ENCODE results near the gene SUFU.

Gene SUFU

DNA sequence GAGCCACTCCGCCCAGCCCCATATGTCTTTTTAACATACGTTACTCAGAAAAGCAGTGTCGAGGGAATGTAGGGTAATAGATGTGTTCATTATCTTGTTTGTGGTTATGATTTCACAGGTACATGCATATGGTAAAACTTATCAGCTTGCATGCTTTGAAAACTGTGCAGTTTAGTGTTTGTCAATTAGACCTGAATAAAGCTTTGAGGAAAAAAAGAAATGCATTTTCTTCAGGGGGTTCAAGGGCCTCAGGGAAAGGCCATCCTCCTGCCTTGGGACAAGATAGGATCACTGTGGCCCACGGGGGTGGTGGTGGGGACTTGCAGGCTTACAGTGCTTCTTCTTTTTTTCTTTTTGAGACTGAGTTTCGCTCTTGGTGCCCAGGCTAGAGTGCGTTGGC, 36.5 kb upstream of the SUFU start:
- TF ChIP-seq, protein P1, sequence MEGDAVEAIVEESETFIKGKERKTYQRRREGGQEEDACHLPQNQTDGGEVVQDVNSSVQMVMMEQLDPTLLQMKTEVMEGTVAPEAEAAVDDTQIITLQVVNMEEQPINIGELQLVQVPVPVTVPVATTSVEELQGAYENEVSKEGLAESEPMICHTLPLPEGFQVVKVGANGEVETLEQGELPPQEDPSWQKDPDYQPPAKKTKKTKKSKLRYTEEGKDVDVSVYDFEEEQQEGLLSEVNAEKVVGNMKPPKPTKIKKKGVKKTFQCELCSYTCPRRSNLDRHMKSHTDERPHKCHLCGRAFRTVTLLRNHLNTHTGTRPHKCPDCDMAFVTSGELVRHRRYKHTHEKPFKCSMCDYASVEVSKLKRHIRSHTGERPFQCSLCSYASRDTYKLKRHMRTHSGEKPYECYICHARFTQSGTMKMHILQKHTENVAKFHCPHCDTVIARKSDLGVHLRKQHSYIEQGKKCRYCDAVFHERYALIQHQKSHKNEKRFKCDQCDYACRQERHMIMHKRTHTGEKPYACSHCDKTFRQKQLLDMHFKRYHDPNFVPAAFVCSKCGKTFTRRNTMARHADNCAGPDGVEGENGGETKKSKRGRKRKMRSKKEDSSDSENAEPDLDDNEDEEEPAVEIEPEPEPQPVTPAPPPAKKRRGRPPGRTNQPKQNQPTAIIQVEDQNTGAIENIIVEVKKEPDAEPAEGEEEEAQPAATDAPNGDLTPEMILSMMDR (IDR thresholded peaks at IDR 0.05; ENCODE audit: insufficient read depth, low read length, poor library complexity, severe bottlenecking): no peak
- Histone ChIP-seq H3K4me3 (replicated peaks; ENCODE audit: low read depth, low read length) (no peak overlapping the region), H3K27me3 (replicated peaks; ENCODE audit: control insufficient read depth, insufficient read depth, low read length) (no peaks in the 10 kb centered on the region), H3K36me3 (ENCODE audit: control insufficient read depth, insufficient read depth, low read length) (no peaks in the 10 kb centered on the region; the same call in 1 of the 2 replicates)
- DNase-seq (ENCODE audit: extremely low read depth, insufficient read length): no peak

DNA sequence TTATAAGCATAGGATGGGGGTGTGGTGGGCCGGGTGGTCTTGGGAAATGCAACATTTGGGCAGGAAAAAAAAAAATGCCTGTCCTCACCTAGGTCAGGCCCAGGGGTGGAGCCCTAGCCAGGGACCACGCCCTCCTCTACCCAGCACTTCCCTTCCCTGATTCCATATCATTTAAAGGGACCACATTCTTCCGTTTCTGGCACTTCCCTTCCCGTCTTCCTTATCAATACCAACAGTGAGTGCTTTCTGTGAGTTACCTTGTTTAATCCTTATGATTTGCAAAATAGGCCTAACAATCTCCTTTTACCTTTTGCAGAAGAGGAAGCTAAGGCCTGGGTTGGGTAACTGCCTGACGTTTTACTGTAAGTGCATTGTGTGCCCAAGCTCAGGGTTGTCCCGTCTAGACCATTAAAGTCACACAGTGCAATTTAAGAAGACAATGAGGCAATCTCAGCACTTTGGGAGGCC, 35.8 kb upstream of the SUFU start:
- Histone ChIP-seq H3K27me3 (replicated peaks; ENCODE audit: control insufficient read depth, insufficient read depth, low read length) (no peaks in the 10 kb centered on the region), H3K36me3 (ENCODE audit: control insufficient read depth, insufficient read depth, low read length) (no peaks in the 10 kb centered on the region; the same call in 1 of the 2 replicates), H3K4me3 (replicated peaks; ENCODE audit: low read depth, low read length) (no peak overlapping the region)
- TF ChIP-seq, protein P1 (IDR thresholded peaks at IDR 0.05; ENCODE audit: insufficient read depth, low read length, poor library complexity, severe bottlenecking): no peak
- no peak for DNase-seq (ENCODE audit: extremely low read depth, insufficient read length)

DNA sequence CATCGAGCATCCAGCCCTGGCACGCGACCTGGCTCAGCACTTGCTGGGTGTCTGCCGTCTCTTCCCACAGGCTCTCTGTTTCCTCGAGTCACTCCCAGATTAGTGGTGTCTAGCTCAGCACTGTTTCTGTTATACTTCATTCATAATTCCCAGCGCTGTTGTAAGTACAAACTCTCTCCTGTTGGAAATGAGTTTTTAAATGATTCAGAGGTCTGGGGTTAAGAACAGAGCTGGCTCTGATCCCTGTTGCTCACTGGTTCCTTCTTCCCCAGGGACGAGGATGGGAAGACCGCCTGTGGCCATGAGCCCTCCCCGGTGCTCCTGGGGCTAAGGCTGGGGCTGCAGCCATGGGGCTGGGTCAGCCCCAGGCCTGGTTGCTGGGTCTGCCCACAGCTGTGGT, 35.1 kb upstream of the SUFU start:
- no peak for DNase-seq (ENCODE audit: extremely low read depth, insufficient read length)
- Histone ChIP-seq H3K36me3 (ENCODE audit: control insufficient read depth, insufficient read depth, low read length) (no peaks in the 10 kb centered on the region; the same call in 1 of the 2 replicates), H3K27me3 (replicated peaks; ENCODE audit: control insufficient read depth, insufficient read depth, low read length) (no peaks in the 10 kb centered on the region), H3K4me3 (replicated peaks; ENCODE audit: low read depth, low read length) (no peak overlapping the region)
- TF ChIP-seq, protein P1 (IDR thresholded peaks at IDR 0.05; ENCODE audit: insufficient read depth, low read length, poor library complexity, severe bottlenecking): no peak

DNA sequence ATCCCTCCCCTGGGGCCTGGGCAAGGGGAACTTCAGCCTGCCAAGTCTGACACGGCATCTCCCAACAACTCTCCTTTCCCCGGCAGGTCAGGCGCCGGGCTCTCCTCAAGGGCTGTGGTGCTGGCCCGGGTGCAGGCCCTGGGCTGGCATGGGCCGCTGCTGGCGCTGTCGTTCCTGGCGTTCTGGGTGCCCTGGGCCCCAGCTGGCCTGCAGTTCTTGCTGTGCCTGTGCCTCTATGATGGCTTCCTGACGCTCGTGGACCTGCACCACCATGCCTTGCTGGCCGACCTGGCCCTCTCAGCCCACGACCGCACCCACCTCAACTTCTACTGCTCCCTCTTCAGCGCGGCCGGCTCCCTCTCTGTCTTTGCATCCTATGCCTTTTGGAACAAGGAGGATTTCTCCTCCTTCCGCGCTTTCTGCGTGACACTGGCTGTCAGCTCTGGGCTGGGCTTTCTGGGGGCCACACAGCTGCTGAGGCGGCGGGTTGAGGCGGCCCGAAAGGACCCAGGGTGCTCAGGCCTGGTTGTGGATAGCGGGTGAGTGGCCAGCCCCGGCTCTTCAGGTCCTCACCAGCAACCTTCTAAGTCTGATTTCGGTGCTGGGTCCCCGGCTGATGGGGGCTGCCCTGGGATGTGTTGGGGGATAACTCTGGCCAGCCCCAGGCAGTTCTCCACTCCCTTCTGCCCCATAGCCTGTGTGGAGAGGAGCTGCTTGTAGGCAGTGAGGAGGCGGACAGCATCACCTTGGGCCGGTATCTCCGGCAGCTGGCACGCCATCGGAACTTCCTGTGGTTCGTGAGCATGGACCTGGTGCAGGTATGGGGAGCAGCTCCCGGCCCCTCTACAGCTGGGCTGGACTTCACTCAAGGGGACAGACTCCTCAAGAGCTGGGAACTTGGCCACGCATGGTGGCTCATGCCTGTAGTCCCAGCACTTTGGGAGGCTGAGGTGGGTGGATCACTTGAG, 32.9 kb upstream of the SUFU start:
- H3K4me3 ChIP-seq (replicated peaks; ENCODE audit: low read depth, low read length): no peak overlapping the region

DNA sequence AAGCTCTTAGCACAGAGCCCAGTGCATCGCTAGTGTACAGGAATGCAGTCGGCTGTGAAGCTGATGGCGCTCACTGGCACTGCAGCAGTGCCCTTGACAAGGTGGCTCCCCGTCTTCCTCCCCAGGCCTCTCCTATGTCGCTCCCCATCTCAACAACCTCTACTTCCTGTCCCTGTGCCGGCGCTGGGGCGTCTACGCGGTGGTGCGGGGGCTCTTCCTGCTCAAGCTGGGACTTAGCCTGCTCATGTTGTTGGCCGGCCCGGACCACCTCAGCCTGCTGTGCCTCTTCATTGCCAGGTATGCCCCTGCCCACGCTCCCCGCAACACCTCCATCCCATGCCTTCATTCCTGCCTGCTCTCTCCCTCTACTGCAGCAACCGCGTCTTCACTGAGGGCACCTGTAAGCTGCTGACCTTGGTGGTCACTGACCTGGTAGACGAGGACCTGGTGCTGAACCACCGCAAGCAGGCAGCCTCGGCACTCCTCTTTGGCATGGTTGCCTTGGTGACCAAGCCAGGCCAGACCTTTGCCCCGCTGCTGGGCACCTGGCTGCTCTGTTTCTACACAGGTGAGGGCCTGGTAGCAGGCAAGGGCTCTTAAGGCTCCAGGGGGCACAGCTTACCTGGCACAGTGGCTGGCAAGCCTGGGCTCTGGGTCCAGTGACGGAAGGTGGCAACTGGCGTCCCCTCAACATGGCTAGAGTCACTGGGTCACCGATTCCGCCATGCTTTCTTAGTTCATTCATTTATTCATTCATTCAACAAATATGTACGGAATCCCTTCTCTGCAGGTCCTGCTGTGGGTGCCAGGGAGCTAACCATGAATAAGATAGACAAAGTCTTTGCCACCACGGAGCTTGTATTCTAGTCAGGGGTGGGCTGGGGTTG, 30.1 kb upstream of the SUFU start:
- Histone ChIP-seq H3K4me3 (replicated peaks; ENCODE audit: low read depth, low read length) (no peak overlapping the region), H3K27me3 (replicated peaks; ENCODE audit: control insufficient read depth, insufficient read depth, low read length) (no peaks in the 10 kb centered on the region), H3K36me3 (ENCODE audit: control insufficient read depth, insufficient read depth, low read length) (peaks cover 4% of the 10 kb centered on the region)
- TF ChIP-seq, protein P1 (IDR thresholded peaks at IDR 0.05; ENCODE audit: insufficient read depth, low read length, poor library complexity, severe bottlenecking): no peak
- DNase-seq (ENCODE audit: extremely low read depth, insufficient read length): no peak

More for the DNA sequence above, 32.9 kb upstream of the SUFU start:
- TF ChIP-seq, protein P1 (IDR thresholded peaks at IDR 0.05; ENCODE audit: insufficient read depth, low read length, poor library complexity, severe bottlenecking): no peak
- no peaks in the 10 kb centered on the region; the same call in none of the 2 replicates for H3K36me3 ChIP-seq (ENCODE audit: control insufficient read depth, insufficient read depth, low read length)
- no peaks in the 10 kb centered on the region for H3K27me3 ChIP-seq (replicated peaks; ENCODE audit: control insufficient read depth, insufficient read depth, low read length)
- no peak for DNase-seq (ENCODE audit: extremely low read depth, insufficient read length)
